GM23248 (cell line): ENCODE results near the gene SETX.

Experiments used
- EZH2 ChIP-seq: fragments of 200-600 bp; sonication (generic); IDR thresholded peaks from 2 replicates; pipeline ENCODE4 v1.6.1; 2018; ENCODE audit warnings: antibody characterized with exemption, mild to moderate bottlenecking; ENCODE audit not compliant: insufficient read depth, poor library complexity, severe bottlenecking
- EZH2phosphoT487 ChIP-seq: fragments of 200-600 bp; sonication (generic); IDR thresholded peaks from 2 replicates; pipeline ENCODE4 v1.6.1; 2018; ENCODE audit warnings: antibody characterized with exemption, moderate library complexity, mild to moderate bottlenecking, low read depth; ENCODE audit not compliant: insufficient read depth

DNA sequence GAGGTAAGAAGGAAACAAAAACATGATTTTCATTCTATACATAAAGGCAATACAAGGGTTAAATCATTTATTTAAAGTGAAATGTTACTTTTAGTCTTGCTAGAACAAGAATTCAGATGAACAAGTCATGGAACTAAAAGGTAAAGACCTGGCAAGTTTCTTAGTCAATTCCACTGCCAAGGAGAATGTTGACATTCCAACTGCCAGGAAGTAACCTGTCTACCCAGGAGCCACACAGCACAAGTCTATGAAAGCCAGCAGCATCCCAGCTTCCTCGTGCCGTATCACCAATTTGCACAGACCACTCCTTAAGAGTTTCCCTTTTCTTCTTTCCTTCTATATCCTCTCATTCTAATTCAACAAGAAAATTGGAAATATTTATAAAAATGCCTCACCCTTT, 79.9 kb downstream of the SETX start:
- TF ChIP-seq EZH2 (no peak), EZH2phosphoT487 (no peak)
